GM12878 (cell line): ENCODE data around the gene ITGA1. TPM values are rescaled to one million over a fixed set of nuclear protein-coding genes. Genes with fewer than 3 reads are reported as not detected.

Experiments
- ATAC-seq: fragments of 200-7000 bp; cut with Tn5 transposase; 3 replicates; pipeline ENCODE4 v1.9.1; 2020; ENCODE audit warnings: mild to moderate bottlenecking, moderate library complexity
- BruUV-seq: library from RNA; stranded (reverse); fragments of 400-500 nt; replicated peaks from 2 replicates; lab custom pipeline; 2021; lab: Mats Ljungman, UMichigan
- CTCF ChIA-PET: fragments of 300-600 bp; sonication (Branson Sonifier 250); formaldehyde crosslinking; extraction: SDS; loops from one replicate; lab custom pipeline; 2021; ENCODE audit warnings: inconsistent platforms; lab: Yijun Ruan, JAX
- POLR2A ChIA-PET: fragments of 350-600 bp; formaldehyde crosslinking; extraction: SDS; loops from one replicate; lab custom pipeline; 2021; ENCODE audit warnings: inconsistent platforms; lab: Charles Lee
- RAD21 ChIA-PET: fragments of 300-600 bp; sonication (Branson Sonifier 250); formaldehyde crosslinking; loops from one replicate; lab custom pipeline; 2023; ENCODE audit warnings: antibody characterized with exemption; ENCODE audit not compliant: unreplicated experiment; lab: Charles Lee
- SMC1A ChIA-PET: fragments of 300-600 bp; sonication (Branson Sonifier 250); formaldehyde crosslinking; loops from one replicate; lab custom pipeline; 2023; ENCODE audit not compliant: unreplicated experiment, uncharacterized antibody; lab: Charles Lee
- DNase-seq: peaks from one replicate; pipeline ENCODE4 v3.0.0-alpha.2; 2011; ENCODE audit warnings: low read depth, low spot score
- FAIRE-seq: peaks from 3 replicates; lab custom pipeline; 2011; peaks lifted over from hg19 to GRCh38; lab: Jason Lieb, UNC
- H2AFZ ChIP-seq: 2 replicates; pipeline ENCODE4 v1.6.0; 2011; ENCODE audit warnings: low read depth, low read length, control low read depth; ENCODE audit not compliant: control insufficient read depth
- H3K27ac ChIP-seq: 2 replicates; pipeline ENCODE4 v1.5.1; 2011; ENCODE audit warnings: control low read depth; ENCODE audit not compliant: control insufficient read depth, insufficient read depth
- H3K27me3 ChIP-seq, 2 experiments: replicated peaks in 1 of 2; 2 replicates each; pipeline versions ENCODE4 v1.6.0 to v1.6.1; 2011; ENCODE audit warnings: low read length in 1 of 2; ENCODE audit not compliant: control insufficient read depth in 2 of 2, insufficient read depth in 2 of 2
- H3K36me3 ChIP-seq, 2 experiments: 2 replicates each; pipeline ENCODE4 v1.5.1; 2011; ENCODE audit warnings: low read length in 1 of 2; ENCODE audit not compliant: control insufficient read depth in 2 of 2, insufficient read depth in 2 of 2
- H3K4me1 ChIP-seq: 2 replicates; pipeline ENCODE4 v1.6.1; 2011; ENCODE audit warnings: mild to moderate bottlenecking, low read length, moderate library complexity, mixed read lengths; ENCODE audit not compliant: control insufficient read depth, insufficient read depth
- H3K4me2 ChIP-seq: 2 replicates; pipeline ENCODE4 v1.6.0; 2011; ENCODE audit warnings: control low read depth; ENCODE audit not compliant: control insufficient read depth, insufficient read depth
- H3K4me3 ChIP-seq: fragments of 200-600 bp; sonication (generic); 2 replicates; pipeline ENCODE4 v1.5.1; 2016
- H3K79me2 ChIP-seq: 2 replicates; pipeline ENCODE4 v1.6.0; 2011; ENCODE audit warnings: low read length; ENCODE audit not compliant: control insufficient read depth, insufficient read depth
- H3K9ac ChIP-seq: 2 replicates; pipeline ENCODE4 v1.8.0; 2011; ENCODE audit warnings: low read length, control low read depth, mixed read lengths; ENCODE audit not compliant: control insufficient read depth, insufficient read depth
- H3K9me3 ChIP-seq: replicated peaks from 3 replicates; pipeline ENCODE4 v1.5.1; 2011; ENCODE audit warnings: mild to moderate bottlenecking, low read length; ENCODE audit not compliant: control insufficient read depth, insufficient read depth
- H4K20me1 ChIP-seq: 2 replicates; pipeline ENCODE4 v1.6.0; 2011; ENCODE audit not compliant: control insufficient read depth, insufficient read depth
- CHD1 ChIP-seq: IDR thresholded peaks from 2 replicates; pipeline ENCODE4 v1.6.1; 2012; ENCODE audit warnings: low read depth, low read length, improper control_type of control experiment
- CUX1 ChIP-seq: IDR thresholded peaks from 2 replicates; pipeline ENCODE4 v1.6.1; 2012; ENCODE audit warnings: improper control_type of control experiment, low read depth, low read length; ENCODE audit not compliant: insufficient replicate concordance
- EED ChIP-seq: sonication (generic); IDR thresholded peaks from 2 replicates; pipeline ENCODE4 v1.6.1; 2016; ENCODE audit warnings: antibody characterized with exemption, low read depth
- IKZF1 ChIP-seq: fragments of 450-650 bp; conservative IDR thresholded peaks from 2 replicates; pipeline ENCODE4 v1.6.1; 2017; ENCODE audit warnings: antibody characterized with exemption, mild to moderate bottlenecking
- KAT2A ChIP-seq: conservative IDR thresholded peaks from 2 replicates; pipeline ENCODE4 v1.6.1; 2011; ENCODE audit warnings: low read depth, low read length; ENCODE audit not compliant: control insufficient read depth
- RAD21 ChIP-seq: IDR thresholded peaks from 2 replicates; pipeline ENCODE4 v1.6.1; 2011; ENCODE audit warnings: mild to moderate bottlenecking, low read depth, low read length, moderate library complexity; ENCODE audit not compliant: insufficient read depth
- RCOR1 ChIP-seq: conservative IDR thresholded peaks from 2 replicates; pipeline ENCODE4 v1.6.1; 2012; ENCODE audit warnings: low read depth, low read length, improper control_type of control experiment
- SREBF1 ChIP-seq: IDR thresholded peaks from 2 replicates; pipeline ENCODE4 v1.6.1; 2012; ENCODE audit warnings: mild to moderate bottlenecking, low read length
- YBX1 ChIP-seq: fragments of 450-650 bp; IDR thresholded peaks from 2 replicates; pipeline ENCODE4 v1.6.1; 2016; ENCODE audit warnings: antibody characterized with exemption
- ZBTB4 ChIP-seq: fragments of 450-650 bp; formaldehyde crosslinking; IDR thresholded peaks from 2 replicates; pipeline ENCODE4 v1.4.0; 2022; ENCODE audit warnings: mild to moderate bottlenecking, moderate library complexity
- ZNF217 ChIP-seq: fragments of 450-650 bp; IDR thresholded peaks from 2 replicates; pipeline ENCODE4 v1.6.1; 2017; ENCODE audit warnings: antibody characterized with exemption, mild to moderate bottlenecking
- ZNF384 ChIP-seq: IDR thresholded peaks from 2 replicates; pipeline ENCODE4 v1.6.1; 2012; ENCODE audit warnings: low read depth, mild to moderate bottlenecking, low read length, improper control_type of control experiment, borderline replicate concordance
- WGBS: methylation state at CpG from one replicate; pipeline ENCODE4 v1.1.6; 2016; ENCODE audit warnings: low lambda C conversion rate; ENCODE audit not compliant: insufficient replicate concordance, insufficient coverage; ENCODE audit errors: missing lambda C conversion rate; 5-methylcytosine and 5-hydroxymethylcytosine counted together
- in situ Hi-C: fragments of 300-500 bp; cut with MboI; formaldehyde crosslinking; loops from 9 replicates; pipeline ENCODE4 v1.14.3; 2018; ENCODE audit warnings: mixed read lengths
- intact Hi-C: fragments of 100-400 bp; cut with micrococcal nuclease; formaldehyde crosslinking; loops from one replicate; pipeline ENCODE4 v1.14.2; 2022; ENCODE audit not compliant: unreplicated experiment
- polyA plus RNA-seq, 11 experiments: library from polyadenylated mRNA; depleted of rRNA in 4 of 11; unstranded in 6 of 11; stranded (reverse) in 5 of 11; fragments of >200 nt; fragmentation: Nextera tagmentation in 4 of 11; fragmentation: Illumina TruSeq in 1 of 11; extraction: Ambion mirVana in 4 of 11; extraction: Trizol in 1 of 11; gene quantifications; 1 replicate in 1 of 11; 2 replicates in 10 of 11; pipeline versions ENCODE4 v1.2.1 to v1.2.3, GENCODE V29; 2011 to 2016; ENCODE audit warnings: inconsistent platforms in 2 of 11, missing spikeins in 2 of 11, low read depth in 1 of 11
- total RNA-seq, 4 experiments: library from RNA; depleted of rRNA in 3 of 4; stranded (reverse); fragments of >200 nt in 3 of 4; fragmentation: Illumina TruSeq in 1 of 4; extraction: Trizol in 1 of 4; gene quantifications; 2 replicates each; pipeline versions ENCODE4 v1.2.1 to v1.2.3, GENCODE V29; 2013 to 2021
- TF ChIP-seq, protein P1 (sequence below): fragments of 450-650 bp; IDR thresholded peaks from 2 replicates; pipeline ENCODE4 v1.6.1; 2017; ENCODE audit warnings: mild to moderate bottlenecking, moderate library complexity

ITGA1 gene
- total and polyA plus RNA-seq, 10 of the 15 experiments (the other 5 are each of a cell fraction or from before 2014, with no cell fraction given): 0.02 to 0.56 (median 0.19) TPM

DNA sequence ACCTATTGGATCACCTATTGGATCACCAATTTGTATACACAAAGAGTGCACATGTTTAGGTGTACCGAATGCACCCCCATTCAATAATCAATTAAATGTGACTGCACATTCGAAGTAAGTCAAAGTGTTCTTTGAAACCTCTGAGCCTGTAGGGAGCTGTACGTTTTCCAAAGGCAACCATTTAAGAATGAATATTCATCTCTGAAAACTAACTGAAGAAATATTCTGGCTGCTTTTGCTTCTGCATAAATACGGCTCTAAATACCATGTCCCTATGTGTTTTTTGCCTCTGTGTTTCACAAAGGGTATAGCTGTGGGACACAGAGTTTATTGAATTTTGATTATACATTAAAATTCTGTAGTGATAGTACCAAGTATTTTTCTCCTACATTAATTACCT, 95.4 kb downstream of the ITGA1 start:
- SMC1A ChIA-PET: no interaction called here
- H3K9me3 ChIP-seq: no peaks in the 10 kb centered on the region
- H3K27me3 ChIP-seq: no peaks in the 10 kb centered on the region
- WGBS: 31% methylated on average over 4 of the region's 4 CpGs
- no peak overlapping the region for H3K9ac ChIP-seq
- no peaks in the 10 kb centered on the region for H3K79me2 ChIP-seq
- H4K20me1 ChIP-seq: no peaks in the 10 kb centered on the region
- no TSS peak for BruUV-seq
- H3K27ac ChIP-seq: no peak overlapping the region
- H3K36me3 ChIP-seq: no peaks in the 10 kb centered on the region
- H2AFZ ChIP-seq: no peak overlapping the region
- POLR2A ChIA-PET: no interaction called here
- no peak overlapping the region for H3K4me3 ChIP-seq
- no peak overlapping the region for H3K4me2 ChIP-seq
- in situ Hi-C loops: no loop called here
- intact Hi-C loops: no loop called here
- TF ChIP-seq SREBF1 (no peak), RCOR1 (no peak), RAD21 (no peak), KAT2A (no peak), CUX1 (no peak), ZBTB4 (no peak), ZNF384 (no peak), CHD1 (no peak), ZNF217 (no peak), IKZF1 (no peak), YBX1 (no peak), EED (no peak)
- TF ChIP-seq, protein P1, sequence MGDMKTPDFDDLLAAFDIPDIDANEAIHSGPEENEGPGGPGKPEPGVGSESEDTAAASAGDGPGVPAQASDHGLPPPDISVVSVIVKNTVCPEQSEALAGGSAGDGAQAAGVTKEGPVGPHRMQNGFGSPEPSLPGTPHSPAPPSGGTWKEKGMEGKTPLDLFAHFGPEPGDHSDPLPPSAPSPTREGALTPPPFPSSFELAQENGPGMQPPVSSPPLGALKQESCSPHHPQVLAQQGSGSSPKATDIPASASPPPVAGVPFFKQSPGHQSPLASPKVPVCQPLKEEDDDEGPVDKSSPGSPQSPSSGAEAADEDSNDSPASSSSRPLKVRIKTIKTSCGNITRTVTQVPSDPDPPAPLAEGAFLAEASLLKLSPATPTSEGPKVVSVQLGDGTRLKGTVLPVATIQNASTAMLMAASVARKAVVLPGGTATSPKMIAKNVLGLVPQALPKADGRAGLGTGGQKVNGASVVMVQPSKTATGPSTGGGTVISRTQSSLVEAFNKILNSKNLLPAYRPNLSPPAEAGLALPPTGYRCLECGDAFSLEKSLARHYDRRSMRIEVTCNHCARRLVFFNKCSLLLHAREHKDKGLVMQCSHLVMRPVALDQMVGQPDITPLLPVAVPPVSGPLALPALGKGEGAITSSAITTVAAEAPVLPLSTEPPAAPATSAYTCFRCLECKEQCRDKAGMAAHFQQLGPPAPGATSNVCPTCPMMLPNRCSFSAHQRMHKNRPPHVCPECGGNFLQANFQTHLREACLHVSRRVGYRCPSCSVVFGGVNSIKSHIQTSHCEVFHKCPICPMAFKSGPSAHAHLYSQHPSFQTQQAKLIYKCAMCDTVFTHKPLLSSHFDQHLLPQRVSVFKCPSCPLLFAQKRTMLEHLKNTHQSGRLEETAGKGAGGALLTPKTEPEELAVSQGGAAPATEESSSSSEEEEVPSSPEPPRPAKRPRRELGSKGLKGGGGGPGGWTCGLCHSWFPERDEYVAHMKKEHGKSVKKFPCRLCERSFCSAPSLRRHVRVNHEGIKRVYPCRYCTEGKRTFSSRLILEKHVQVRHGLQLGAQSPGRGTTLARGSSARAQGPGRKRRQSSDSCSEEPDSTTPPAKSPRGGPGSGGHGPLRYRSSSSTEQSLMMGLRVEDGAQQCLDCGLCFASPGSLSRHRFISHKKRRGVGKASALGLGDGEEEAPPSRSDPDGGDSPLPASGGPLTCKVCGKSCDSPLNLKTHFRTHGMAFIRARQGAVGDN: no peak
- no peak for FAIRE-seq
- ATAC-seq: no peak
- RAD21 ChIA-PET: no interaction called here
- no peak for DNase-seq
- CTCF ChIA-PET: no interaction called here
- no peaks in the 10 kb centered on the region for H3K4me1 ChIP-seq
